Suprapubic skin (tissue), 3 donors: Measurements from ENCODE around the gene PNPLA1.

Experiments used
- CTCF ChIP-seq, 2 donors: fragments of 200-600 bp in 1 of 2; fragments of 450-650 bp in 1 of 2; sonication (generic) in 1 of 2; IDR thresholded peaks; one replicate each; pipeline ENCODE4 v1.5.1; 2016 to 2019; ENCODE audit warnings: antibody characterized with exemption in 2 of 2, mild to moderate bottlenecking in 1 of 2, moderate library complexity in 1 of 2
- EP300 ChIP-seq: sonication (generic); formaldehyde crosslinking; IDR thresholded peaks from one replicate; pipeline ENCODE4 v1.6.1; 2017; ENCODE audit warnings: antibody characterized with exemption
- POLR2A ChIP-seq, 2 donors: fragments of 450-650 bp; IDR thresholded peaks; one replicate each; pipeline ENCODE4 v1.6.1; 2017; ENCODE audit warnings: antibody characterized with exemption in 2 of 2, mild to moderate bottlenecking in 2 of 2, moderate library complexity in 2 of 2

- TF ChIP-seq CTCF (IDR thresholded peaks at IDR 0.05) = no peak
- TF ChIP-seq POLR2A (IDR thresholded peaks at IDR 0.05) = no peak
- TF ChIP-seq EP300 = no peak
Measured at GRCh38 chr6:36268478-36269275, 1.2 kb upstream of the PNPLA1 start.
